ENCODE results near the gene SRPK3. TPM values are rescaled to one million over a fixed set of nuclear protein-coding genes. Genes with fewer than 3 reads are reported as not detected.

Gene SRPK3
- total and polyA plus RNA-seq, 2 experiments from 2014 or later: 0.15 TPM; not detected in 1

DNA sequence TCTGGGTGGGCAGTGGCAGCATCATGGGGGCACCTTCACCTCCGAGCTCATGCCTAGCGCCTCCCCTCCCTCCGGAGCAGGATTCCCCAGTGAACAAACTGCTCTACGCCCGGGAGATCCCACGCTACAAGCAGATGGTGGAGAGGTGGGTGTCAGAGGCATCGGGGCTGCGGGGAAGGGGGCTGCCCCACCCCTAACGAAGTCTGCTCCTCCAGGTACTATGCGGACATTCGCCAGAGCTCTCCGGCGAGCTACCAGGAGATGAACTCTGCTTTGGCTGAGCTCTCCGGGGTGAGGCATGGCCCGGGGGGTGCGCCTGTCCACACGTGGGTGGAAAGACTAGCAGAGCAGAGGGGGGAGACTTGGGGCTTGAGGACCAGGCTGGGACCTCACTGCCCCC lies 2.7 kb upstream of the SRPK3 start (continued):
- TF ChIP-seq ZNF462 (CRISPR knock-in tag; IDR thresholded peaks at IDR 0.05) (no peak), REST (IDR thresholded peaks at IDR 0.05; ENCODE audit: unreplicated experiment) (no peak), POLR2AphosphoS5 (IDR thresholded peaks at IDR 0.05; ENCODE audit: low read depth) (no peak), STAT1 (IDR thresholded peaks at IDR 0.05; ENCODE audit: unreplicated experiment) (no peak), EZH2 (IDR thresholded peaks at IDR 0.05; ENCODE audit: low read depth, unreplicated experiment) (no peak), ETS1 (IDR thresholded peaks at IDR 0.05) (no peak)
